Activated CD4-positive, alpha-beta T cell treated with anti-CD3 and anti-CD28 coated beads for 4 hours (primary cell): Measurements from ENCODE around the gene RHOBTB1.

Experiments used
- DNase-seq, 2 donors: peaks; one replicate each; pipeline ENCODE4 v3.0.0-alpha.2; 2020

Gene RHOBTB1

GRCh38 chr10:60964257-60965235, 20.6 kb upstream of the RHOBTB1 start:
- DNase-seq = peak; percentile 20 to 42

GRCh38 chr10:60963441-60964256, 19.7 kb upstream of the RHOBTB1 start:
- no peak for DNase-seq

DNA sequence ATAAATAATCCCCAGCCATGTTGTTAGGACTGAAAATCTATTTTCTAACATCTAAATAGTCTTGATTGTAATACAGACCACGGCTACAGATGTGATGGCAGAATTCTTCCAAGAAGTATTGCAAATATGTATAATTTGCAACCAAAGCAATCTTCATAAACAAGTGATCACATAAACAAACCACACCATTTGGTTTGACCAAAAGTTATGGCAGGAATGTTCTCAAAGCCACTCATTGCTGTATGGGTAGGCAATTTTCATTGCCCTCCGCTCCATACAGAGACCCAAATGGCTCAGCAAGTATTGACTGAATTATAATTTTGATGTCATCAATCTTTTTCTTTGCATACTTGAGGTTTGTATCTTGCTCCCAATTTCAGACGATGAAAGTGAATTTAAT, 19.0 kb upstream of the RHOBTB1 start:
- no peak for DNase-seq

DNA sequence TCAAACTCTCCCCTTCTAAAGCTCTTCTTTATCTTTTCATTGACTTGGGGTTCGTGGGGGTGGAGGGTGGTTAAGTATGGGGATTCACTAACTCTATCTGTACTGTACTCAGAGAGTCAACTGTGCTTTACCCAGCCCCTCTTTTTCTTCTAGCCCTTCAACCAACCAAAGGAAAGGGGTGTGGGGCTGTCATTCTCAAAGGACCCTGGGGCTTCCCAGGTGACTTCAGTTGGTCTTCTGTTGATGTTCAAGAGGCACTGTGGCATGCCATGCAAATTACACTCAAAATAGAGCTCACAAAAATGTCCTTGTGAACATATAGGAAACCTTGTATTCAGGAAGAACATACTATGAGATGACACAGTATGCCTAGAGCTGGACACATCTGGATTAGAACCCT, 16.9 kb upstream of the RHOBTB1 start:
- DNase-seq = no peak

DNA sequence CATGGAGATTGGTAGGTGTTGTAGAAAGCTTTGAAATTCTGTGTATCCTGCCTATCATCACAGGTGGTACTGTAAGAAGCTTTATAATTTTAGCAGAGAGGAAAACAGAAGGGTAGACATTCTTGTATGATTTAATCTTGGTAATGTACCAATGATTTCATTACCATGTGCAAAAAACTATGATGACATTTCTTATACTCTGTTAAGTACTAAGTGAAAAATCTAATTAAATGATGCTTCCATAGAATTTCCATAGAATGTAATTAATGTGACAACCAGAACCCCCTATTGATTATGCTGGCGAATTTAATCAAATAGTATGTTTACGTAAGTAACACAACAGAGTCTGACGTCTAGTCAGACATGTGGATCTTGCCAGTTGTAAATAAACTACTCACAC, 16.0 kb upstream of the RHOBTB1 start:
- DNase-seq = no peak

DNA sequence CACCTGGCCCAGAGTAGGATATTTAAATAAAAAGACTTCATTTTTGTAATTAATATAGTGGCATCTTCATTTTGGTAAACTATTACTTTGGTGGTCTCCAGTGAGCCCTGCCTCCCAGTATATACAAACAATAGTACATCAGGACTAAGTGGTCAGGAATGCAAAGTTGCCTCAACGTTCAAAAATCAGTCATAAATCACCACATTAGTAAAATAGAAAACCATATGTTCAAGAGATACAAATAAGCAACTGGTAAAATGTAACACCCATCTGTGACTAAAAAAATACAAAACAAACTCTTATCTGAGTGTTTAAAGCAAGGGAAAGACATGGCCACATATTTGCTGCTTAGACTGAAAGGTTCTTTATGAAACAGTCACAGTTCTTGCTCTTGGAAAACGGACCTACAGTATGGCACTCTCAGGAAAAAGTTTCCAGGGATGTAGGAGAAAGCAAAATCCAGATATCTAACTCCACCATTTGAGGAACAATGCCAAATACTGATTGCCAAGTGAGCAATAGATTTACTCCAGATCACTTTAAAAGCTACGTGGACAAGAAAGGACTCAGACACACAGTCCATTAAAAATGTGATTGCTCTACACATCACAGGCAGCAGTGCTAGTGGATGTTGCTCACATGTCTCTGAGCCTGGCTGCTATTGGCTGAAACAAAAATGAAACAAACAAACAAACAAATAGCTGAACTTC, 15.1 kb upstream of the RHOBTB1 start:
- DNase-seq = no peak

DNA sequence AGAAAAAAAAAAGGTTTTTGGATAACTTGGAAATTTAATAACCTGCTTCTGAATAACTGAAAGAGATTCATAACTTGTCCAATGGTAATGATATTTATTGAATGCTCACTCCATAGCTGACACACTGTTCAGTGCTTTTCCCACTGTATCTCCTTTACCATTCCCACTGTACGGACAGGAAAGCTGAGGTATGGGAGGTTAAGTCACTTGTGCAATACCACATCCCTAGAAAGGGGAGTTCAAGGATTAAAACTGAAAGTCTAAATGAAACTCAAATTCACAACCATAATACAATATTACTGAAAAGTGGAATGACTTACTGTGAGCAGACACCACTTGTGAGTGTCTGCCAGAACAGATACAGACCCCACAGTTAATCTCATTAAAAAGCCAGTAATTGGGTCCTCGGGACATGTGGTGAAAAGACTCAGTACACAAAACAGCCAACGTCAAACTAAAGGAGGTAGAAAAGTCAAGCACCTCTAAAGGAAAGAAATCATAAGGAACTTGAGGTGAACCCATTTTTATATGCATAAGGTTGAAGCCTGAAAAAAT, 13.8 kb upstream of the RHOBTB1 start:
- no peak for DNase-seq

DNA sequence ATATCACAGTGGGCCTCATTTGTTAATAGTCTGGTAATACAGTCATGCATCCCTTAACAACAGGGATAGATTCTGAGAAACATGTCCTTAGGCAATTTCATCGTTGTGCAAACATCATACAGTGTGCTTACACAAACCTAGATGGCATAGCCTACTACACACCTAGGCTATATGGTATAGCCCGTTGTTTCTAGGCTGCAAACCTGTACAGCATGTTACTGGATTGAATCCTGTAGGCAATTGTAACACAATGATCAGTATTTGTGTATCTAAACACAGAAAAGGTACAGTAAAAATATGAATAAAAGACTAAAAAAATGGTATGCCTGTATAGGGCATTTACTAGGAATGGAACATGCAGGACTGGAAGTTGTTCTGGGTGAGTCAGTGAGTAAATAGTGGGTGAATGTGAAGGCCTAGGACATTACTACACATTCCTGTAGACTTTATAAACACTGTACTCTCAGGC, 12.0 kb upstream of the RHOBTB1 start:
- DNase-seq = no peak

DNA sequence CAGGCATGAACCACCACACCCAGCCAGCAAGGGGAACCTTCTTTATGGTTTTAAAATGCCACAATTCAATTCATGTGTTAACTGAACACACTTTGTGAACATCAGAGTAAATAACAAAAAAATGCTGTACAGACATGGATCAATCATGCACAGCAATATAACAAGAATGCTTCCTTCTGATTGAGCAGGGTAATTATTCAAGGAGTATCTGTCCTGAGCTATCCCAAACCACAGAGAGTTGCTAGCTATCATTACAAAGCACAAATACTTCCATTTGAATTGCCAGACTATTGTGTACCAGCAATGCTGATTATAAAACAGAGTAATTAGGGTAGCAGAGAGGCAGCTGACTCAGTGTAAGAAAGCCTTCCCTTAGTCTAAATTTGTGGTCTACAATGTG, 11.3 kb upstream of the RHOBTB1 start:
- DNase-seq = no peak

GRCh38 chr10:60954035-60954434, 10.1 kb upstream of the RHOBTB1 start:
- no peak for DNase-seq

- DNase-seq = no peak
These were observed 9.4 kb upstream of the RHOBTB1 start for GRCh38 chr10:60953420-60953819.

DNA sequence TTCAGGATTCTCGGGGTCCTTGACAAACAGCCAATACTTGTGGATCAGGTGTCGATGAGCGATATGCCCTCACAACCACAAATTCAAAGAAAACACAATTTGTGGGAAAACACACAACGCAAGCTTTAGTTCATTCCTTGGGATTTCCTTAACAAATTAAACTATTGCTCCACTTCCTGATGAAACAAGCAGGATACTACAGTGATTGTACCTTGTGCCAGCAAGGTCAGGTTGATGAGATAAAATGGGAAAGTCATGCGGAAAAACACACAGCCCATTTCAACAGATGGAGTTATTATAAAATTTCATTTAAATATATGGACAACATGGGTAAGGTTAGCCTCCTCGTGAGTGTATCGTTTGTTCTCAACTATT, 8.8 kb upstream of the RHOBTB1 start:
- DNase-seq = no peak

- no peak for DNase-seq
These were observed 8.3 kb upstream of the RHOBTB1 start for GRCh38 chr10:60952067-60952845.

- no peak for DNase-seq
These were observed 7.3 kb upstream of the RHOBTB1 start for GRCh38 chr10:60951272-60951724.

GRCh38 chr10:60950300-60950699, 6.3 kb upstream of the RHOBTB1 start:
- DNase-seq = no peak

DNA sequence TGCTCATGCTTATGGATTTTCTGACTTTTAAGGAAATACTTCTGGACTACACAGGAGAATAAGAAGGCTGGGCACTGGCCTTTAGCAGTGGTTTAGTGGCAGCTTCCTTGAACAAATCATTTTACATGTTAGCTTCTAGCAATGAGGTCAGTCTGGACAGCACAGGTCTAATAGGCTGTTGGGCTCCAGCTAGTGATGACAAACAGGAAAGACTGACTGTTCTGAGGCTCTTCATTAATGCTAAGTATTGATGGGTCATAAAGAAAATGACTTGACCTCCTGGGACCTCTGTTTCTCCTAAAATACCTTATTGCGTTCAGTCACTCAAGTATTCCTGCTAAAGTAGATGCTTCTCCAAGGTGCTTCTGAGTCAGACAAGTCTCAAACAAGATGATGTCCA, 4.9 kb upstream of the RHOBTB1 start:
- DNase-seq = no peak

DNA sequence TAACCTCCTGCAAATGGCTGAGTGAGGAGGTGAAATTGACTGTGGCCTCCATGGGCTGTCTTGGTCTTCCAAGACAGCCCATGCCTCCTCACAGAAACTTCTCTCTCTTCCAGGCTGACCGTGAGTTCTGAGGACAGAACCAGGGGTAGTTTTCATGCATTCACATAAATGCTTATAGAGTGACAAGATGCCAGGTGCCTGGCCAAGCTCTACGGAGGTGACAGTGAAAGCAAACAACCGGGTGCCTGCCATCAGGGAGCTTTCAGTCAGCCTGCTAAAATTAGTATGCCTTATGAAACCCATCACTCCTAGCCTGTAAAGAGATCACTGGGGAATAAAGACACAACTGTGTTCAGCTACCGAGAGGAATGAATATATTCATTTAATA, 919 bp upstream of the RHOBTB1 start:
- DNase-seq = no peak

DNA sequence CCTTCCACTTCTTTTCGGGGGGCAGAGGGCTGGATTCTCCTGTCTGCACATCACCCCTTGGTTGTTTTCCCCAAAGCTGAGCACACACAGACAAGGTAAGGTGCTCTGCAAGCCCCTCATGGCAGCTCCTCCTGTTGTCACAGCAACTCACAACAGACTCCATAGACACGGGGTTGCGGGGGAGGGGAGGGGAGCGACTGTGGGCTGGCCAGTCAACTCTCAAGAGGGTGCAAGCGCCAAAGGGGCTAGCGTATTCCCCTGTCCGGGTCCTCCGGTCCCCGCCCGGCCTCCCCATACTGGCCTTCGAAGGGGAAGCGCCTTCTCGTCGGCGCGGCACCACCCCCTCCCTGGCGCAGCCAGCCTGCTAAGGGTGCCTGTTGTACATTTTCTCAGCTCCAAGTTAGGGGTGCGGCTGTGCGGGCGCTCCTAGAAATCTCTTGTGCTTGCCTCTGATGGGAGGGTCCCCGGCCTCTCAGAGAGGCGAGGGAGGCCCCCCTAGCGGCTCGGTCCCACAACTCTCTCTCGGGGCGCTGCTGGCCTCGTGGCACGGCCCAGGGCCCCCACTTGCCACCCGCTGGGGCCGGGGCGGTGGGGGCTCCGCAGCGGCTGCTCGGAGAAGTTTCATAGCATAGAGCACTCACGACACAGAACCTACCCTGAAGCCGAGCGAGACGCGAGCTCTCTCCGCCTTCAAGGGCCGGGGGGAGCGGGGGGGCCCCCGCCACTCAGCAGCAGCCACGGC, 498 bp downstream of the RHOBTB1 start:
- DNase-seq = no peak

DNA sequence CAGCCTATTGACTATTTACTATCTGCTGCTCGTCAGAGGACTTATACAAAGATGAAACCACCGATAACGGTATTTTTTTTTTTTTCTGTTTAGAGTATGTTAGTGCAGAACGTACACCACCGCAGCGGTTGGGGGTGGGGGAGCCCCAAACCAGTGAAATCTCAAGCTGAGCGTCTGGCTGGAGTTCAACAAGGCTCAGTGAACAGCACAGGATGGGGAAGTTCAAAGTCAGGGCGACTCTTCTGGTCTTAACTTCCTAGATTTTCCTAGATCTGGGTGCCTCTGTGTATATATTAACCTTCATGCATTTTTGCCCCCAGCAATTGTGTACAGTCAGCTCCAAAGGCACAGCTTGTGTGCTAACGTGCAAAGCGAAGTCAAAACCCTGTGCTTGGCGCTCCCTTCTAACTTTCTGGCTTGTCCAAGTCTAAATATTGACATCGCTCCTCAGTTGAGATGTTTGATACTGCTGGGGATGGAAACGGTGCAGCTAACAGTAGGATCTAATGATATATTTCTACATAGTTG, 1.1 kb downstream of the RHOBTB1 start:
- no peak for DNase-seq

- no peak for DNase-seq
These were observed 1.7 kb downstream of the RHOBTB1 start for GRCh38 chr10:60942134-60942787.
